ENCODE data around the gene FBXO2.

DNA sequence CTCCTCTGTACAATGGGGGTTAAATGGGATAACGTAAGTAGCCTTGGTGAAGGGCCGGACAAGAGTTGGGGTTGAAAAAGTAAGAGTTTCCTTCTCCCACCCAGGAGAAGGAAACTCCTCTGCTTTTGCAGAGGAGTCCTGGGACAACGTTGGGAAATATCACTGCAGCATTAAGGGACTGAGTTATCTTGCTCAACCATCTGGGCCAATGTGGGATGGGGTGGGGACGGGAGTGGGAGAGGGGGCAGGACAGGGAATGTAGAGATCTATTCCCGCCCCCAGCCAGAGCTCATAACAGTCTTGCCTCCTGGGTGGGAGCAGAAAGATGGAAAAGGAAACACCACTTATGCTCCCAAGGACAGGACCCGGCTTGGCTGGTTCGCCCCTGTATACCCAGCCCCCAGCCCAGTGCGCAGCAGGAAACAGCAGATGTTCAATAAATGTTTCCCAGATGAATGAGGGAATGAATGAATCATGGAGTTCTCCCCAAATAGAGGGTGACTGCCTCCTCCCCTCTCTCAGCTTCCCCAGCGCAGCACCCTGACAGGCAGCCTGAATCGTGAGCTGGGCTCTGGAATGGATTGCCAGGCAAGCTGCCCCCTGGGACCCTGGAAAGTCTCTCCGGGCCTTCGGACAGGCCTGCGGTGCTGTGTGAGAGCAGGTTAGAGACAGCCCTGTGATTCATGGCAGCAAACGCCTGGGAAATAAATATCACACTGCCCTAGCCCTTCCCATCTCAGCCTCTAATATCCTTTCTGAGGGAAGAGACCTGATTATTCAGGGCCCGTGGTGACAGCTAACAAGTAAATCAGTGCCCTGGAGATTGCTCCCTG, 24.8 kb downstream of the FBXO2 start:
- TF ChIP-seq POLR2A (IDR thresholded peaks at IDR 0.05) = no peak
- TF ChIP-seq, protein P1, sequence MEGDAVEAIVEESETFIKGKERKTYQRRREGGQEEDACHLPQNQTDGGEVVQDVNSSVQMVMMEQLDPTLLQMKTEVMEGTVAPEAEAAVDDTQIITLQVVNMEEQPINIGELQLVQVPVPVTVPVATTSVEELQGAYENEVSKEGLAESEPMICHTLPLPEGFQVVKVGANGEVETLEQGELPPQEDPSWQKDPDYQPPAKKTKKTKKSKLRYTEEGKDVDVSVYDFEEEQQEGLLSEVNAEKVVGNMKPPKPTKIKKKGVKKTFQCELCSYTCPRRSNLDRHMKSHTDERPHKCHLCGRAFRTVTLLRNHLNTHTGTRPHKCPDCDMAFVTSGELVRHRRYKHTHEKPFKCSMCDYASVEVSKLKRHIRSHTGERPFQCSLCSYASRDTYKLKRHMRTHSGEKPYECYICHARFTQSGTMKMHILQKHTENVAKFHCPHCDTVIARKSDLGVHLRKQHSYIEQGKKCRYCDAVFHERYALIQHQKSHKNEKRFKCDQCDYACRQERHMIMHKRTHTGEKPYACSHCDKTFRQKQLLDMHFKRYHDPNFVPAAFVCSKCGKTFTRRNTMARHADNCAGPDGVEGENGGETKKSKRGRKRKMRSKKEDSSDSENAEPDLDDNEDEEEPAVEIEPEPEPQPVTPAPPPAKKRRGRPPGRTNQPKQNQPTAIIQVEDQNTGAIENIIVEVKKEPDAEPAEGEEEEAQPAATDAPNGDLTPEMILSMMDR (IDR thresholded peaks at IDR 0.05) = no peak
